Endothelial cell (in vitro differentiated cells): Measurements from ENCODE around the gene CLUH. TPM values are rescaled to one million over a fixed set of nuclear protein-coding genes. Genes with fewer than 3 reads are reported as not detected.

Experiments
- DNase-seq: peaks from one replicate; pipeline ENCODE4 v3.0.0; 2021; ENCODE audit warnings: low spot score
- H3K27ac Mint-ChIP-seq: one replicate; pipeline ENCODE4 v1.8.0; 2021; ENCODE audit warnings: mixed read lengths, inconsistent platforms; ENCODE audit not compliant: unreplicated experiment
- H3K27me3 Mint-ChIP-seq: one replicate; pipeline ENCODE4 v1.8.0; 2021; ENCODE audit warnings: mild to moderate bottlenecking, moderate library complexity, mixed read lengths, inconsistent platforms; ENCODE audit not compliant: unreplicated experiment
- H3K36me3 Mint-ChIP-seq: one replicate; pipeline ENCODE4 v1.8.0; 2021; ENCODE audit warnings: mild to moderate bottlenecking, low read depth, mixed read lengths, inconsistent platforms; ENCODE audit not compliant: unreplicated experiment
- H3K4me1 Mint-ChIP-seq: one replicate; pipeline ENCODE4 v1.8.0; 2021; ENCODE audit warnings: mild to moderate bottlenecking, mixed read lengths, inconsistent platforms; ENCODE audit not compliant: unreplicated experiment
- H3K4me3 Mint-ChIP-seq: one replicate; pipeline ENCODE4 v1.8.0; 2021; ENCODE audit warnings: mild to moderate bottlenecking, mixed read lengths, inconsistent platforms; ENCODE audit not compliant: unreplicated experiment
- H3K9me3 Mint-ChIP-seq: one replicate; pipeline ENCODE4 v1.8.0; 2021; ENCODE audit warnings: mixed read lengths, inconsistent platforms; ENCODE audit not compliant: unreplicated experiment
- CTCF ChIP-seq: fragments of 200-600 bp; sonication (generic); IDR thresholded peaks from one replicate; pipeline ENCODE4 v1.5.0; 2021; ENCODE audit warnings: antibody characterized with exemption; ENCODE audit not compliant: unreplicated experiment
- total RNA-seq: library from RNA; stranded (reverse); fragmentation: NEBNext Ultra II Directional; extraction: Animal tissue kit (Norgen Biotek cat#: 25700); gene quantifications from one replicate; pipeline ENCODE4 v1.2.1, GENCODE V29; 2021; ENCODE audit not compliant: unreplicated experiment

CLUH gene
- total RNA-seq, 1 donor from 2014 or later: 45.9 TPM

GRCh38 chr17:2710803-2711607 is 559 bp downstream of the CLUH start:
- H3K4me3 Mint-ChIP-seq: peak overlapping the region; percentile 91
- no peak for DNase-seq
- H3K36me3 Mint-ChIP-seq: no peaks in the 10 kb centered on the region
- H3K4me1 Mint-ChIP-seq: peaks cover 19% of the 10 kb centered on the region
- no peaks in the 10 kb centered on the region for H3K9me3 Mint-ChIP-seq
- H3K27ac Mint-ChIP-seq: peak overlapping the region; percentile 30
- peaks cover 12% of the 10 kb centered on the region for H3K27me3 Mint-ChIP-seq
- no peak for TF ChIP-seq CTCF

- H3K4me3 Mint-ChIP-seq: peak overlapping the region; percentile 91
- H3K9me3 Mint-ChIP-seq: no peaks in the 10 kb centered on the region
- H3K36me3 Mint-ChIP-seq: peaks cover 4% of the 10 kb centered on the region
- no peak for TF ChIP-seq CTCF
- no peak overlapping the region for H3K27ac Mint-ChIP-seq
- peaks cover 22% of the 10 kb centered on the region for H3K4me1 Mint-ChIP-seq
- no peak for DNase-seq
- peaks cover 12% of the 10 kb centered on the region for H3K27me3 Mint-ChIP-seq
These were observed 1.3 kb downstream of the CLUH start for GRCh38 chr17:2710071-2710802.

GRCh38 chr17:2709183-2709661 is 2.3 kb downstream of the CLUH start:
- DNase-seq: no peak
- Mint-ChIP-seq H3K4me1 (peaks cover 22% of the 10 kb centered on the region), H3K27me3 (peaks cover 13% of the 10 kb centered on the region), H3K9me3 (no peaks in the 10 kb centered on the region), H3K4me3 (no peak overlapping the region), H3K36me3 (peaks cover 4% of the 10 kb centered on the region), H3K27ac (no peak overlapping the region)
- TF ChIP-seq CTCF: no peak

GRCh38 chr17:2708585-2709182 is 2.9 kb downstream of the CLUH start:
- Mint-ChIP-seq H3K36me3 (peaks cover 4% of the 10 kb centered on the region), H3K9me3 (no peaks in the 10 kb centered on the region), H3K27ac (no peak overlapping the region), H3K4me1 (peaks cover 22% of the 10 kb centered on the region), H3K27me3 (peaks cover 15% of the 10 kb centered on the region), H3K4me3 (no peak overlapping the region)
- TF ChIP-seq CTCF: no peak
- DNase-seq: no peak
